Mucosa of gallbladder (tissue), 1 donor: Measurements from ENCODE around the gene GTF2IRD1. TPM values are rescaled to one million over a fixed set of nuclear protein-coding genes. Genes with fewer than 3 reads are reported as not detected.
"Not testable (repeated sequence)": the region's sequence is repeated elsewhere in the genome, so short reads cannot be mapped to it uniquely, and the experiment has no call there.

Experiments
- DNase-seq: peaks from one replicate; pipeline ENCODE4 v3.0.0-alpha.2; 2020; ENCODE audit warnings: low spot score
- total RNA-seq: library from RNA; stranded (reverse); gene quantifications from one replicate; pipeline ENCODE4 v1.2.1, GENCODE V29; 2021
- donor health status: DM: no; HTN: no; CAD: no.

The GTF2IRD1 gene
- total RNA-seq, 1 donor from 2014 or later: 28.9 TPM

- DNase-seq: no peak
These were observed 39.6 kb downstream of the GTF2IRD1 start for GRCh38 chr7:74493295-74493694.

GRCh38 chr7:74494076-74494548 is 40.4 kb downstream of the GTF2IRD1 start:
- DNase-seq: no peak

GRCh38 chr7:74495112-74496086 is 41.7 kb downstream of the GTF2IRD1 start:
- DNase-seq: no peak

- DNase-seq: no peak
These were observed 42.6 kb downstream of the GTF2IRD1 start for GRCh38 chr7:74496272-74496671.

GRCh38 chr7:74496773-74497172 is 43.1 kb downstream of the GTF2IRD1 start:
- DNase-seq: not testable (repeated sequence)

- DNase-seq: no peak
These were observed 44.6 kb downstream of the GTF2IRD1 start for GRCh38 chr7:74498354-74498753.

GRCh38 chr7:74498996-74499834 is 45.5 kb downstream of the GTF2IRD1 start:
- DNase-seq: peak; percentile 40

- no peak for DNase-seq
These were observed 46.2 kb downstream of the GTF2IRD1 start for GRCh38 chr7:74499835-74500388.

- DNase-seq: peak; percentile 75
These were observed 47.6 kb downstream of the GTF2IRD1 start for GRCh38 chr7:74501298-74501697.

- no peak for DNase-seq
These were observed 48.6 kb downstream of the GTF2IRD1 start for GRCh38 chr7:74502216-74502891.

GRCh38 chr7:74503061-74503460 is 49.4 kb downstream of the GTF2IRD1 start:
- no peak for DNase-seq

GRCh38 chr7:74503943-74504342 is 50.2 kb downstream of the GTF2IRD1 start:
- no peak for DNase-seq

- no peak for DNase-seq
These were observed 52.0 kb downstream of the GTF2IRD1 start for GRCh38 chr7:74505471-74506324.

- DNase-seq: no peak
These were observed 52.6 kb downstream of the GTF2IRD1 start for GRCh38 chr7:74506325-74506724.

GRCh38 chr7:74507538-74508319 is 54.0 kb downstream of the GTF2IRD1 start:
- no peak for DNase-seq

GRCh38 chr7:74509453-74509852 is 55.7 kb downstream of the GTF2IRD1 start:
- not testable (repeated sequence) for DNase-seq

- no peak for DNase-seq
These were observed 57.6 kb downstream of the GTF2IRD1 start for GRCh38 chr7:74511345-74511744.

- no peak for DNase-seq
These were observed 59.1 kb downstream of the GTF2IRD1 start for GRCh38 chr7:74512762-74513161.

- DNase-seq: no peak
These were observed 60.5 kb downstream of the GTF2IRD1 start for GRCh38 chr7:74514131-74514591.

- DNase-seq: no peak
These were observed 61.6 kb downstream of the GTF2IRD1 start for GRCh38 chr7:74515276-74515675.
